Activated T-cell treated with anti-CD3 and anti-CD28 coated beads for 48 hours (primary cell): Measurements from ENCODE around the gene NCLN.
"Not testable (repeated sequence)": the region's sequence is repeated elsewhere in the genome, so short reads cannot be mapped to it uniquely, and the experiment has no call there.

Source experiments
- DNase-seq: peaks from one replicate; pipeline ENCODE4 v3.0.0-alpha.2; 2020; ENCODE audit warnings: low read depth

Gene NCLN

DNA sequence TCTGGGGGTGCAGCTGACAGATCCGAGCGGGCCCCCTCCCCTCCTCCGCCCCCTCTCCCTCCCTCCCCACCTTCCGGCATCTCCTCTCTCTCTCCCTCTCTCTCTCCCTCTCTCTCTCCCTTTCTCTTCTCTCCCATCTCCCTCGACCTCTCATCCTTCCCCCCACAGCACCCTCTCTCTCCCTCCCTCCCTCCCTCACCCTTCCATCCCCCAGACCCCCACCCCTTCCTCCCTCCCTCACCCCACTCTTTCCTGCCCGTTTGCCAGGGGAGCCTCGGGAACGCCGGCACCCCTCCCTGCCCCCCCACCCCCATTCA, 39.4 kb downstream of the NCLN start:
- DNase-seq, result no peak

DNA sequence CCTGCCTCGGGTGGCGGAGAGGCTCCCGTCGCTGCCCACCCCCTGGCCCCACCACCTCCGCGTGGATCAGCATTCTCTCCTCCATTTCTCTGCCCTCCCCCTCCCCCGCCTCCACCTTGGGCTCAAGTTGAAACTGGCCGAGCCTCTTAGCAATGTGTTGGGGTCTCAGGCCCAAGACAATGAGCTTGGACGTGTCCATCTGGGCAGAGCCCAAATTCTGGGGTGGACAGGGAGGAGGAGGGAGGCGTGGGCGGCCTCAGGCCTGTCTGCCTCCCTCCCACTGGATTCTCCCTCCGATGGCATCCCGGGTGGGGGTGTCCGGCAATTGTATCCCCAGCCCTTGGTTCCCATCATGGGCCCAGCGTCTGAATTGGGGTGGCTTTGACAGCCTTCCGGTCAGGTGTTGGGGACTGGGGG, 40.0 kb downstream of the NCLN start:
- no peak for DNase-seq

DNA sequence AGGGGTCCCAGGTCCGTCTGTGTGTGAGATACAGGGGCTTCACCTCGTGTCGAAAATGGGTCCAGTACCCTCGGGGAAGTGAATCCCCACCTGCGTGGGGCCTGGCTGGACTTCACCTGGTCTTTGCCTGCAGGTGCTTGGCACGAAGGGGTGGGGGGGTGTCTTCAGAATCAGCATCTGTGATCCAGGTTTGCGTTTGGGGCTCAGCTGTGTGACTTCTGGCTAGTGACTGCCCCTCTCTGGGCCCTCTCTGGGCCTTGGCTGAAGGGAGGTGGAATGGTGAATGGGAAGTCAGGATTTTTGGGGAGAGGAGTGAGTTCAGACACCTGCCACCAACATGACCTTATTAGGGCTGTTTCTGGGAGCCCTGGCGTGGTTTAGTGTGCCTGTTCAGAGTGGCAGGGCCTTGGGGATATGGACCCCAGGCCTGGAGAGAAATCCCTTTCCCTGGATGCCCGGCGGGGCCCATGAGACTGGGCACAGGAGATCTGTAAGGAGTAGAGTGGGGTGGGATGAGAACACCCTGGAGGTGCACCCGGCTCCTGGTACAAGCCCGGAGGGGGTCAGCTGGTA, 41.4 kb downstream of the NCLN start:
- no peak for DNase-seq

DNA sequence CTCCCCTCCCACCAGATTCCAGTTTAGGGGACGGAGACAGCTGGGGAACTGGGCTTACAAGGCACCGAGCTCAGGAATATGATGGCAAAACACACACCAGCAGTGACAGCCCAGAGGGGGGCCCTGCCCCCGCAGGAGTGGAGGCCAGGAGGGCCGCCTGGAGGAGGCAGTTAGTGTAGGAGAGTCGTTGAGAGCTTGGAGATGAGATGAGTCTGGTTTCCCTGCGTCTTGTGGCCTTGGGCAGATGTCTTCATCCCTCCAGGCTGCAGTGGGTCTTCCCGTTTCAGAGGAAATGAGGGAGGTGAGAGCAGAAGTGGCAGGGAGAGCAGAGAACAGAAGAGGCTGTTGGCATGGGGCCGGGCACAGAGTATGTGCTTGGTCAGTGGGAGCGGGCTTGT, 43.6 kb downstream of the NCLN start:
- no peak for DNase-seq

DNA sequence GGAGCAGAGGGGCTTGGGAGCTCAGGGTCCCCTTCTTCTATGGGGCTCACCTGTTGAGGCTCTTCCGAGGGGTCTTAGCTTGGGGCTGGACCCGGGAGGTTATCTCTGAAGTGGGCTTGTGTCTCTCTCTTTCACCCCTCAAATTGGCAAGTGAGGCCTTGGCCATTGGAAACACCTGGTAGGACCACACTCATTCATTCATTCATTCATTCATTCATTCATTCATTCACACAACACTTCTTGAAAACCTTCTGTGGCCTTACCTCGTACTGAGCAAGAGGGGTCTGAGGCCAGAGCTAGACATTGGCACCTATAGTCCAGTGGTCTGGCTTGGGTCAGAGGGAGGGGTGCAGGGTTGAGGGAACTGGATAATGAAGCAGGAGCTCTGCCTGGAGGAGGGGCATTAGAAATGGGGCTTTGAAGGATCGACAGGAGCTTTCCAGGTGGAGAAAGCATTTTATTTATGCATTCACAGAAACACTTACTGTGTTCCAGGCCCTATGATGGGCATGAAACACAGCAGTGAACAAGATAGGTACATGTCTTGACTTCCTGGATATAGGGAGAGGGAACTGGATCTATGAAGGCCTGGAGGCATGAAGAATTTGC, 44.3 kb downstream of the NCLN start:
- no peak for DNase-seq

DNA sequence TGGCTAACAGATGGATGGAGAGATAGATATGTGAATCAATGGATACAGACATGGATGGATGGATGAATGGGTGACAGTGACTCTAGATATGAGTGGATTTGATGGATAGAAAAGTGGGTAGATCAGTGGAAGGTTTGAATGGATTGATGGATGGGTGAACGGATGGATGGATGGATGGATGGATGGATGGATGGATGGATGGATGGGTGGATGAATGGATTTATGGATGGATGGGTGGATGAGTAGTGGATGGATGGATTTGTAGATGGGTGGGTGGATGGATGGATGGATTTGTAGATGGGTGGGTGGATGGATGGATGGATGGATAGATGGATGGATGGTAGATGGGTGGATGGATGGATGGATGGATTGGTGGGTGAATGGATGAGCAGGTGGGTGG, 45.6 kb downstream of the NCLN start:
- DNase-seq, result no peak

DNA sequence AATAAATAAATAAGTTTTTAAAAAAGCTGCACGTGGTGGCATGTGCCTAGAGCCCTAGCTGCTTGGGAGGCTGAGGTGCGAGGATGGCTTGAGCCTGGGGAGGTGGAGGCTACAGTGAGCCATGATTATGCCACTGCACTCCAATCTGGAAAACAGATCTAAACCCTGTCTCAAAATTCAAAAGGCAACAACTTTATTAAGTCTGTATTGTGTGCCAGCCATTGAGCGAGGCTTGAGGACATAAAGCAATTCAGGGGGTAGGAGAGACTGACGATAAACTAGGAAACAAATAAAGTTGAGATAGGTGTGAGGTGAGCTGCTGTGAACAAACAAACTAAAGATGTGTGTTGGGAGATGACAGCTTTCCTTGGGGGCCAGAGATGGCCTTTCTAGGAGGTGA, 47.4 kb downstream of the NCLN start:
- no peak for DNase-seq

DNA sequence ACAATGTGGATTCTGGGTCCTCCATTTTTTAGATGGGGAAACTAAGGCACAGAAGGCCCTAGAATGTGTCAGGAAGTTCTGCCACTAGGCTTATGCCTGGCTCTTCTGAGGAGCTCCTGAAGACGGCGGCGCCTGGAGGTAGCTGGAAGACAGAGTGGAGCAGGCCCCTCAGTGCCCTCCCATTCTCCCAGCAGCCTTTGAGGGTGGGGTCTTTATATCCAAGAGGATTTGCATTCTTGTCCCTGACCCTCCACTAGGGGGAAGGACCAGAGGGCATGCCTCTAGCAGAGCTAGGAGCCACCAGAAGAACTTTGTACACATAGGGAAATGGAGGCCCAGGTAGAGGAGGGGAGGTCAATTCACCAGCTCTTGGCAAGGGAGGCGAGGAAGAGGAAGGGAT, 48.1 kb downstream of the NCLN start:
- no peak for DNase-seq

DNA sequence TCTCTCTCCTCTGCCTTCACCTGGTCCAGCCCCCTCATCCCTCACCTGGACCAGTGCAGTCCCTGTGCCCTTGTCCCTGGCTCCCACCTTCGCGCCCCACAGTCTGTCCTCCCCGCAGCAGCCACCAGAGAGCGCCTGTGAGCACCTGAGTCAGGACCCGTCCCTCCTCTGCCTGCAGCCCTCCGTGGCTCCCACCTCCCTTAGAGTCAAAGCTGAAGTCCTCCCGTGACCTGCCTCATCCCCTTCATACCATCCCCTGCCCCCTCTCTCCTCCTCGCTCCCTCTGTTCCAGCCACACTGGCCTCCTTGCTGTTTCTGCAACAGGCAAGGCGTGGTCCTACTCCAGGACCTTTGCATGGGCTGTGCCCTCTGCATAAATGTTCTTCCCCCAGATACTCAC, 49.1 kb downstream of the NCLN start:
- DNase-seq, result peak; percentile 29

DNA sequence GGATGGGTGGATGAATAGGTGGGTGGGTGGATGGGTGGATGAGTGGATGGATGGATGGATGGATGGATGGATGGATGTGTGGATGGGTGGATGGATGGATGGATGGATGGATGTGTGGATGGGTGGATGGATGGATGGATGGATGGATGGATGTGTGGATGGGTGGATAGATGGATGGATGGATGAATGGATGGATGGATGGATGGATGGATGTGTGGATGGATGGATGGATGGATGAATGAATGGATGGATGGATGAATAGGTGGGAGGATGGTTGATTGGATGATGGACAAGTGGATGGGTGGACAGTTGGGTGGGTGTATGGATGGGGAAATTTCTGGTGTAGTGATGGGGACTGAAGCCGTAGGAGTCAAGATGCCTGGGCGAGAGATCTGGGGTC, 49.9 kb downstream of the NCLN start:
- not testable (repeated sequence) for DNase-seq

DNA sequence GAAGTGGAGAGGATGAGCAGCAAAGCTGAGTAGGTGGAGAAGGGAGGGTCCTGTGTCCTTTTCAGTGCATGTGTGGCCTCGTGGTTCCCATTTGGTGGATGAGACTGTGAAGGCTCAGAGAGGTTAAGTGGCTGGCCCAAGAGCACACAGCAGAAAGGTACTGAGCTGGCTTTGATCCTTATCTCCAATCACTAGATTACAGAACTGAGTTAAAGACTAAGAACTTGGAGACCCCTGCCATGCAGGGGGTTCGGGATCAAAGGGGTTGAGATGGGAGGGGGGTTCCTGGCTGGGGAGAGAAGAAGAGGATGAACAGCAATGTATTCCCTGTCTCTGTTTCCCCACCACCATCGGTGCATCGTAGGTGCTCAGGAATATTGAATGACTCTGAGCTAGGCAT, 50.5 kb downstream of the NCLN start:
- no peak for DNase-seq

DNA sequence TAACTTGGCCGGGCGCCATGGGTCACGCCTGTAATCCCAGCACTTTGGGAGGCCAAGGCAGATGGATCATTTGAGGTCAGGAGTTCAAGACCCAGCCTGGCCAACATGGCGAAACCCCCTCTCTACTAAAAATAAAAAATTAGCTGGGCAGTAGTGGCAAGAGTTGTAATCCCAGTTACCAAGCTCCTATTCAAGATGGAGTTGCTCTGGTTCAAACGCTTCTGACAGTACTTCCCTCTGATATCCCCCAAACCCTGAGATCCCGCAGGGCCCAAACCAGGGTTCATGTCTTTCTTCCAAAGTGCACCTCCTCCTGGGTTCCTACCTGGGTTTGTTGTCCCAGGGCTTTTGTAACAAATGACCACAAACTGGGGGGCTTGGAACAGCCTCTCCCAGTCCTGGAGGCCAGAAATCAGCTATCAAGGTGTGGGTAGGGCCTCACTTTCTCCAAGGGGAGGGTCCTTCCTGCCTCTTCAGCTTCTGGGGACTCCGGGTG, 52.4 kb downstream of the NCLN start:
- no peak for DNase-seq

DNA sequence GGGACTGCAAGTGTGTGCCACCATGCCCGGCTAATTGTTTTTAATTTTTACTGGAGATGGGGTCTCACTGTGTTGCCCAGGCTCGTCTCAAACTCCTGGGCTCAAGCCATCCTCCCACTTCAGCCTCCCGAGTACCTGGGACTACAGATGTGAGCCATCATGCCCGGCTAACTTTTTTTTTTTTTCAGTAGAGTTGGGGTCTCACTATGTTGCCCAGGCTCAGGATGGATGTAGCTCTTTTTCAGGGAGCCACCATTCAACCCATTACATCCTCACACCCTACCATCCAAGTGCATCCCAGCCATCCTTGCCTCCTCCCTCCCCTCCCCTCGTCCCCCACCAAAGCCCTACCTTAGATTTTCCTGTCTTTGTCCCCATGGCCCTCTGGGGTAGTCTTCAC, 53.6 kb downstream of the NCLN start:
- DNase-seq, result no peak

DNA sequence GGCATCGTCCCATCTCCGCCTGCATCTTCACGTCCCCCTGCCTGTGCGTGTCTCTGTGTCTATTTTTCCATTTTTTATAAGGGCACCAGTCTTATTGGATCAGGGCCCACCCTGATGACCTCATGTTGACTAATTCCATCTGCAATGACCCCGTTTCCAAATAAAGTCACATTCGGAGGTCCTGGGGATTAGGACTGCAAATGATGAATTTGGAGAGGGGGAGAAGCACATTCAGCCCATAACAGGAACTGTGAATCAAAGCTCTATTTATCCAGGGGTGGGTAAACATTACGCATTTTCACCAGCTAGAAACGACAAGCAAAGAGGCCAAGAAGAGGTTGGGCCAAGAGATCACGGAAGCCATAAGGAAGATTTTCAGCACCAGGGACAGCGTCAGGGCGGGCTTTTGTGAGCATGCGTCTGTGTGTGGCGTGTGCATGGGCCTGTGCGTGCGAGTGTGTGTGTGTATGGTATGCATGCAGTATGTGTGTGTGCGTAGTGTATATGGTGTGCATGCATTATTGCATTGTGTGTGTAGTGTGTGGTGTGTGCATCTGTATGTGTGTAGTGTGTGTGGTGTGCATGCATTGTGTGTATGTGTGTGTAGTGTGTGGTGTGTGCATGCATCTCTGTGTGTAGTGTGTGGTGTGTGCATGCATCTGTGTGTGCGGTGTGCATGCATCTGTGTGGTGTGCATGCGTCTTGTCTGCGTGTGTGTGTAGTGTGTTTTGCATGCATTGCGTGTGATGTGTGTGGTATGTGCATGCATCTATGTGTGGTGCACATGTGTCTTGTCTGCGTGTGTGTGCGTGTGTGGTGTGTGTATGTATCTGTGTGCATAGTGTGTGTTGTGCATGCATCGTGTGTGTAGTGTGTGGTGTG, 58.3 kb downstream of the NCLN start:
- peak; percentile 44 for DNase-seq

DNA sequence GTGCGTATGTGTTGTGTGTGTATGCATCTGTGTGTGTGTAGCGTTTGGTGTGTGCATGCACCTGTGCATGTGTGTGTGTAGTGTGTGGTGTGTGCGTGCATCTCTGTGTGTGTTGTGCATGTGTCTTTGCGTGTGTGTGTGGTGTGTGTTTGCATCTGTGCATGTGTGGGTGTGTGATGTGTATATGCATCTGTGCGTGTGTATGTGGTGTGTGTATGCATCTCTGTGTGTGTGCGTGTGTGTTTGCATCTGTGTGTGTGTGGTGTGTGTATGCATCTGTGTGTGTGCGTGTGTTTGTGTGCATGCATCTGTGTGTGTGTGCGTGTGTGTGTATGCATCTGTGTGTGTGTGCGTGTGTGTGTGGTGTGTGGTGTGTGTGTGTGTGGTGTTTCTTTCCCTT, 59.3 kb downstream of the NCLN start:
- no peak for DNase-seq

DNA sequence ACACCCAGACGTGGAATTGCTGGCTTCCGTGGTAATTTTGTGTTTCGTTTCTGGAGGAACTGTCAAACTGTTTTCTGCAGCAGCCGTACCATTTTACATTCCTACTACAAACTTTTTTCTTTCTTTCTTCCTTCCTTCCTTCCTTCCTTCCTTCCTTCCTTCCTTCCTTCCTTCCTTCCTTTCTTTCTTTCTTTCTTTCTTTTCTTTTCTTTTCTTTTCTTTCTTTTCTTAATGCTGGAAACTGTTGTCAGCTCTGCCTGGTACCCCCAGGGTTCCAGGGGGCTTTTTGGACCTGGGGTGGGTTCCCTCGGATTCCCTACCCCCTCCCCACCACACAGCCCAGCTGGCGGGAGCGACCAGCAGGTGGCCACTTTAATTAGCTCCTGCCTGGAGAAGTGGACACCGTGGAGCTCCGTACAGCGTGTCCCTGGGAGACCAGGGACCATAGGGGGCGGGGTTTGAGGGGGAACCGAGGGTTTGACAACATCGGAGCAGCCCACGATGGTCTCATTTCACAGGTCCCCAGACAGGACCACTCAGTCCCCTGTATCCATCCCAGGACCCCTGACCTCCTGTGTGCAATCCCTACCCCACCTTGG, 63.1 kb downstream of the NCLN start:
- DNase-seq, result no peak

DNA sequence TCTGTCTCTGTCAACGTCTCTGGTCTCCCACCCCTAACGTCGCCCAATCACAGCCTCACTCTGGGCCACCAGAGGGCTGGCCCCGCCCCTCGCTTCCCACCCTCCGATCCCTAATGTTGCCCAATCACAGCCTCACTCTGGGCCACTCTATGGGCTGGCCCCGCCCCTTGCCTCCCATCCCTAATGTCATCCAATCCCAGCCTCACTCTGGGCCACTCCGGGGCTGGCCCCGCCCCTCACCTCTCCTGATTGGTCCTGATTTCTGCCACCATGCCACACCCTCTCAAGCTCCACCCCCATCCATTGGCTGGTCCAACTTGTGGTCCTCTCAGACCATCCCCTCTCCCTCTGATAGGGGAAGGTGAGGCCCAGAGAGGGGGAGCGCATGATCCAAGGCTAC, 63.7 kb downstream of the NCLN start:
- peak; percentile 24 for DNase-seq

DNA sequence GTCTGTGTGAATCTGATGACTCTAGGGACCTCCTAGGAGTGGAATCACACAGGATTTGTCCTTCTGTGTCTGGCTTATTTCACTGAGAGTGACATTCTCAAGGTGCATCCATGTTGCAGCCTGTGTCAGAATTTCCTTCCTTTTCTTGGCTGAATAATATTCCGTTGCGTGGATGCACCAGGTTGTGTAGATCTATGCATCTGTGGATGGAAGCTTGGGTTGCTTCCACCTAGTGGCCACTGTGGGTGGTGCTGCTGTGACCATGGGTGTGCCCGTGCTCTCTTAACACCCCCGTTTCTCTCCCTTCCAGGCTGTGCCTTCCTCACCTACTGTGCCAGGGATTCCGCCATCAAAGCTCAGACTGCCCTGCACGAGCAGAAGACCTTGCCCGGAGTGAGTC, 64.9 kb downstream of the NCLN start:
- peak; percentile 25 for DNase-seq

DNA sequence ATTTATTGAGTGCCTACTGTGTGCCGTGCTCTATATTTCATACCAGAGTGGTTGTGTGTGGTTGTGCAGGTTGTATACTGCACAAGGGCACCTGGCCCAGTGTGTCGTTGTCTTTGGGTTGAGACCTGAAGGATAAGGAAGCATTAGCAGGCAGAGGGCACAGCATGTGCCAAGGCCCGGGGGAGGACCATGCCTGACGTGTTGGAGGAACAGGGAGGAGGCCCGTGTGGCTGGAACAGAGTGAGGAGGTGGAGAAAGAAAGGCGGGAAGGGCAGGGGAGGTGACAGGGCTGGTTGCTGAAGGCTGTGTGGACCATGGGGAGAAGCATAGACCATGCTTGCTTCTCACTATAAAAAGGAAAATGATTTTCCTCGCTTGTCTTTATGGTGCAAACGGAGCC, 65.5 kb downstream of the NCLN start:
- no peak for DNase-seq

DNA sequence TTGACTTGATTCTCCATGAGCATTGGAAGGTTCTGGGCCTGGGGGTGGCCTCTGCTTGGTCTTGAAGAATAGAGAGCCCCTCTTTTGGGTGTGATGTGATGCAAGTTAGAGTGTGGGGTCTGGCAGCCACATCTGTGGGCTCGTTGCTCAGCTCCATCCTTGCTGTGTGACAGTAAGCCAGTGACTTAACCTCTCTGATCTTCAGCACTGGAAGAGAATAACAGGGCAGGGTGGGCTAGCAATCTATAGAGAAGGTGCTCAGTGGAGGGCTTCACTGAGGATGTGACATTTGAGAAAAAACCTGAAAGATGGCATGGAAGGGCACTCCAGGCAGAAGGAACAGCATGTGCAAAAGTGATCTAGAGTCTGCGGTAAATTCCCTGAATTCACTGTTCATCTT, 66.9 kb downstream of the NCLN start:
- no peak for DNase-seq

DNA sequence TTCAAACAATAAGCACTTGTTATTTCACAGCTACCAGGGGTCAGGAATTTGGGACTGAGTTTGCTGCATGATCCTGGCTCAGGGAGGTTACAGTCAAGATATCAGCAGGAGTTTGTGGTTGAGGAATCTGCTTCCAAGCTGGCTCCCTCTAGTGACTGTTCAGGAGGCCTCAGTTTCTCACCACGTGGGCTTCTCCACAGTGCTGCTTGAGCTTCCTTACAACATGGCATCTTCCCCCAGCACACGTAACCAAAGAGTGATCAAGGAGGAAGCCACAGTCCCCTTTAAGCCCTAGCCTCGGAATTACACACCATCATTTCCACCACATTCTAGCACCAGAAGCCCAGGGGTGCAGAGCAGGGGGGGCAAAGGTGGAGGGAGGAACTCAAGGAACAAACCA, 67.5 kb downstream of the NCLN start:
- no peak for DNase-seq

DNA sequence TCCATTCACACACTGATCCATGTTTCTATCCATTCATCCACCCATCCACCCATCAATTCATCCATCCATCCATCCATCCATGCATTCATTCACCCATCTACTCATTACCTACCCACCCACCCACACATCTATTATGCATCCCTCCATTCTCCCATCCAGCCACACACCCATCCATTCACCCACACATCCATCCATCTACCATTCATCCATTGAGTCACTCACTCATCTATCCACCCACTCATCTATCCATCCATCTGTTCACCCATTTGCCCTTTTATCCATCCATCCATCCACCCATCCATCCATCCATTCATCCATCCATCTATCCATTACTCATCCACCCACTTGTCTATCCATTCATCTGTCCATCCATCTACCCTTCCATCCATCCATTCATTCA, 68.8 kb downstream of the NCLN start:
- DNase-seq, result no peak

DNA sequence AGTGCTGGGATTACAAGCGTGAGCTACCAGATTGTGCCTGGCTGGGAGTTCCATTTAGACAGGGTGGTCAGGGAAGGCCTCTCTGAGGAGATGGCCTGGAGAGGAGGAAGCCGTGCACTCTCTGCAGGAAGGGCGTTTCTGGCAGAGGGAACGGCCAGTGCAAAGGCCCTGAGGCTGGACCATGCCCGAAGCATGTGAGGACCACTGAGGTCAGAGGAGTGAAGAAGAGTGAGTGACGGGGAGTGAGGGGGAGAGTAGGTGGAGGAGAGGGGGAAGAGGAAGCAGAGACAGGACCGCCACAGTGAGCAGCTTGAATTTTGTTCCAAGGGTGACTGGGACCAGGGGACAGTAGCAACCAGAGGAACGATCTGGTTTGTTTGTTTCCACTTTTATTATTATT, 71.3 kb downstream of the NCLN start:
- DNase-seq, result no peak
